HCT116 (cell line): ENCODE data around the gene PTPN7. TPM values are rescaled to one million over a fixed set of nuclear protein-coding genes. Genes with fewer than 3 reads are reported as not detected.

Source experiments
- ATAC-seq: fragments of 200-7000 bp; cut with Tn5 transposase; 2 replicates; pipeline ENCODE4 v1.9.1; 2020; ENCODE audit warnings: mild to moderate bottlenecking, moderate library complexity
- BruUV-seq: library from RNA; stranded (reverse); fragments of 400-500 nt; replicated peaks from 2 replicates; lab custom pipeline; 2021; lab: Mats Ljungman, UMichigan
- CTCF ChIA-PET: fragments of 300-600 bp; sonication (Branson Sonifier 250); formaldehyde crosslinking; loops from one replicate; lab custom pipeline; 2021; ENCODE audit warnings: antibody characterized with exemption; lab: Charles Lee
- POLR2A ChIA-PET: fragments of 300-600, 350-600 bp; sonication (Branson Sonifier 250); formaldehyde crosslinking; loops from one replicate; lab custom pipeline; 2021; ENCODE audit warnings: antibody characterized with exemption; lab: Charles Lee
- RAD21 ChIA-PET, 2 experiments: fragments of 300-600 bp; sonication (Branson Sonifier 250); formaldehyde crosslinking; loops; one replicate each; lab custom pipeline; 2023; ENCODE audit warnings: low total read pairs in 2 of 2; ENCODE audit not compliant: uncharacterized antibody in 2 of 2, unreplicated experiment in 2 of 2, low non-redundant PET in 1 of 2; lab: Charles Lee
- DNase-seq: peaks from one replicate; pipeline ENCODE4 v3.0.0-alpha.2; 2010; ENCODE audit warnings: low read depth, low spot score
- H2AFZ ChIP-seq: fragments of 200-600 bp; shearing (Covaris generic), sonication (generic); 2 replicates; pipeline ENCODE4 v1.6.1; 2017; ENCODE audit warnings: low read depth, mixed run types, mixed read lengths, antibody characterized with exemption, low read length; ENCODE audit not compliant: poor library complexity, severe bottlenecking
- H3K27ac ChIP-seq: 2 replicates; pipeline ENCODE4 v1.5.1; 2012; ENCODE audit warnings: low read depth, low read length
- H3K27me3 ChIP-seq: fragments of 200-600 bp; sonication (generic); 2 replicates; pipeline ENCODE4 v1.6.1; 2016; ENCODE audit warnings: mixed run types, low read length, mixed read lengths; ENCODE audit not compliant: insufficient read depth
- H3K36me3 ChIP-seq, 2 experiments: fragments of 200-500 bp in 1 of 2; fragments of 200-600 bp in 1 of 2; sonication (Bioruptor generic) in 1 of 2; sonication (generic) in 1 of 2; 2 replicates each; pipeline versions ENCODE4 v1.5.1 to v1.6.1; 2014 to 2016; ENCODE audit warnings: low read length in 2 of 2, inconsistent platforms in 1 of 2, mixed read lengths in 1 of 2, mixed run types in 1 of 2; ENCODE audit not compliant: insufficient read depth in 2 of 2, control insufficient read depth in 1 of 2
- H3K4me1 ChIP-seq, 2 experiments: fragments of 200-600 bp in 1 of 2; sonication (generic) in 1 of 2; 2 replicates each; pipeline versions ENCODE4 v1.5.1 to v1.6.1; 2012 to 2017; ENCODE audit warnings: low read length in 2 of 2, inconsistent platforms in 1 of 2, mild to moderate bottlenecking in 1 of 2, mixed read lengths in 1 of 2, mixed run types in 1 of 2, moderate library complexity in 1 of 2; ENCODE audit not compliant: insufficient read depth in 2 of 2, control insufficient read depth in 1 of 2
- H3K4me2 ChIP-seq: fragments of 200-600 bp; sonication (generic); 2 replicates; pipeline ENCODE4 v1.6.1; 2017; ENCODE audit warnings: mixed run types, low read length, mixed read lengths
- H3K4me3 ChIP-seq, 2 experiments: fragments of 200-600 bp in 1 of 2; sonication (generic) in 1 of 2; replicated peaks in 1 of 2; 2 replicates each; pipeline ENCODE4 v1.5.1; 2011 to 2016; ENCODE audit warnings: low read length in 2 of 2, control low read depth in 1 of 2, low read depth in 1 of 2, mild to moderate bottlenecking in 1 of 2, mixed read lengths in 1 of 2, mixed run types in 1 of 2
- H3K79me2 ChIP-seq: fragments of 200-600 bp; sonication (generic); 2 replicates; pipeline ENCODE4 v1.6.1; 2017; ENCODE audit warnings: mild to moderate bottlenecking, mixed run types, low read length, moderate library complexity, mixed read lengths; ENCODE audit not compliant: insufficient read depth
- H3K9ac ChIP-seq: fragments of 200-600 bp; sonication (generic); 2 replicates; pipeline ENCODE4 v1.6.1; 2016; ENCODE audit warnings: low read length, mixed read lengths
- H3K9me2 ChIP-seq: fragments of 200-600 bp; sonication (generic), shearing (Covaris generic); 2 replicates; pipeline ENCODE4 v1.6.1; 2017; ENCODE audit warnings: mixed run types, mild to moderate bottlenecking, moderate library complexity; ENCODE audit not compliant: insufficient read depth
- H3K9me3 ChIP-seq, 2 experiments: fragments of 200-500 bp in 1 of 2; fragments of 200-600 bp in 1 of 2; sonication (Bioruptor generic) in 1 of 2; sonication (generic) in 1 of 2; 2 replicates each; pipeline ENCODE4 v1.6.1; 2014 to 2017; ENCODE audit warnings: low read length in 2 of 2, mixed read lengths in 2 of 2, inconsistent platforms in 1 of 2, low read depth in 1 of 2, mild to moderate bottlenecking in 1 of 2, mixed run types in 1 of 2, moderate library complexity in 1 of 2; ENCODE audit not compliant: control insufficient read depth in 1 of 2, insufficient read depth in 1 of 2
- H4K20me1 ChIP-seq: fragments of 200-600 bp; sonication (generic), shearing (Covaris generic); 2 replicates; pipeline ENCODE4 v1.6.1; 2017; ENCODE audit warnings: mixed run types, mild to moderate bottlenecking, moderate library complexity; ENCODE audit not compliant: insufficient read depth
- ATF3 ChIP-seq: IDR thresholded peaks from 2 replicates; pipeline ENCODE4 v1.6.1; 2012
- CBX3 ChIP-seq: IDR thresholded peaks from 2 replicates; pipeline ENCODE4 v1.6.1; 2012; ENCODE audit warnings: low read depth
- CEBPB ChIP-seq: IDR thresholded peaks from 2 replicates; pipeline ENCODE4 v1.6.1; 2012; ENCODE audit warnings: low read depth
- EZH2 ChIP-seq: fragments of 200-600 bp; sonication (generic); IDR thresholded peaks from 2 replicates; pipeline ENCODE4 v1.6.1; 2017; ENCODE audit warnings: antibody characterized with exemption, mixed run types
- EZH2phosphoT487 ChIP-seq: fragments of 200-600 bp; IDR thresholded peaks from 2 replicates; pipeline ENCODE4 v1.6.1; 2018; ENCODE audit warnings: antibody characterized with exemption, borderline replicate concordance
- FOSL1 ChIP-seq: IDR thresholded peaks from 2 replicates; pipeline ENCODE4 v1.6.1; 2012; ENCODE audit warnings: low read depth
- POLR2A ChIP-seq: IDR thresholded peaks from 2 replicates; pipeline ENCODE4 v1.7.0; 2011; ENCODE audit warnings: borderline replicate concordance; ENCODE audit not compliant: insufficient read depth, insufficient read length; ENCODE audit errors: extremely low read depth
- POLR2AphosphoS5 ChIP-seq: IDR thresholded peaks from 2 replicates; pipeline ENCODE4 v1.6.1; 2011; ENCODE audit warnings: mild to moderate bottlenecking, low read depth, low read length, moderate library complexity
- RAD21 ChIP-seq: IDR thresholded peaks from 2 replicates; pipeline ENCODE4 v1.6.1; 2012; ENCODE audit warnings: low read depth, mild to moderate bottlenecking
- SIN3A ChIP-seq: IDR thresholded peaks from 2 replicates; pipeline ENCODE4 v1.6.1; 2012; ENCODE audit warnings: low read depth
- SP1 ChIP-seq: IDR thresholded peaks from 2 replicates; pipeline ENCODE4 v1.6.1; 2012; ENCODE audit warnings: low read depth
- SRF ChIP-seq: IDR thresholded peaks from 2 replicates; pipeline ENCODE4 v1.6.1; 2012; ENCODE audit warnings: low read depth
- TCF7L2 ChIP-seq: IDR thresholded peaks from 2 replicates; pipeline ENCODE4 v1.7.0; 2011; ENCODE audit warnings: borderline replicate concordance, inconsistent platforms; ENCODE audit not compliant: insufficient read depth, insufficient read length; ENCODE audit errors: extremely low read depth
- ZFX ChIP-seq: fragments of 450-650 bp; IDR thresholded peaks from 2 replicates; pipeline ENCODE4 v1.6.1; 2017
- intact Hi-C: fragments of 100-400 bp; cut with micrococcal nuclease; formaldehyde crosslinking; loops from 2 replicates; pipeline ENCODE4 v1.10.0; 2022
- total RNA-seq: library from RNA; stranded (reverse); gene quantifications from one replicate; pipeline ENCODE4 v1.2.1, GENCODE V29; 2021; ENCODE audit not compliant: unreplicated experiment
- TF ChIP-seq, protein P1 (sequence below): IDR thresholded peaks from 2 replicates; pipeline ENCODE4 v1.6.1; 2011; ENCODE audit warnings: mild to moderate bottlenecking, low read length, moderate library complexity; ENCODE audit not compliant: insufficient replicate concordance; ENCODE audit errors: extremely low read depth
- TF ChIP-seq, protein P2 (sequence below): IDR thresholded peaks from 2 replicates; pipeline ENCODE4 v1.6.1; 2012; ENCODE audit warnings: low read depth
- TF ChIP-seq, protein P3 (sequence below), 3 experiments: fragments of 200-600 bp in 1 of 3; sonication (generic) in 1 of 3; IDR thresholded peaks in 2 of 3; conservative IDR thresholded peaks in 1 of 3; 2 replicates each; pipeline ENCODE4 v1.5.1; 2012 to 2017; ENCODE audit warnings: low read depth in 2 of 3, low read length in 2 of 3, antibody characterized with exemption in 1 of 3, borderline replicate concordance in 1 of 3, control low read depth in 1 of 3, mild to moderate bottlenecking in 1 of 3, mixed read lengths in 1 of 3, mixed run types in 1 of 3, moderate library complexity in 1 of 3; ENCODE audit not compliant: insufficient read depth in 1 of 3

The PTPN7 gene
- total RNA-seq, 1 experiment from 2014 or later: 0.76 TPM

- TF ChIP-seq ATF3: no peak
These were observed 8.0 kb downstream of the PTPN7 start (continued) for GRCh38 chr1:202152399-202152798.

DNA sequence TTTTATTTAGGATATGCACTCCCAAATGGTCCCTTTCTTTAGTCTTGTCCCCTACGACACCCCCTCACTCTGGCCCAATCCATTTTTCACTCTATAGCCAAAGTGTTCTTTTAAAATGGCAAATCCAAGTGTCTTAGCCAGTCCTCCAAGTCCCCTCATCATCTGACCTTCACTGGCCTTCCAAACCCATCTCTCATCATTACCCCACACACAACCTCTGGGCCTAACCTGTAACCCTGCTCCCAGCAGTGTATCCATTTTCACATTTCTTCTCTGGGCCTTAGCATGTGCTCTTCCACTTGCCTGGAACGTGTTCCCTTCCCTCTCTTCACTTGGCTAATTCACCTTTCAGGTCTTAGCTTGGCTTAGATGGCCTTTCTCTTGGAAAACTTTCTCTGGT lies 9.4 kb downstream of the PTPN7 start:
- no peak overlapping the region for H3K4me2 ChIP-seq
- H3K4me1 ChIP-seq: peaks cover 10 to 15% of the 10 kb centered on the region in 2 experiments; a peak in 3 of 4 replicates
- no peaks in the 10 kb centered on the region for H3K36me3 ChIP-seq
- no peak for TF ChIP-seq POLR2A
- TF ChIP-seq ZFX: no peak
- TF ChIP-seq, protein P1, sequence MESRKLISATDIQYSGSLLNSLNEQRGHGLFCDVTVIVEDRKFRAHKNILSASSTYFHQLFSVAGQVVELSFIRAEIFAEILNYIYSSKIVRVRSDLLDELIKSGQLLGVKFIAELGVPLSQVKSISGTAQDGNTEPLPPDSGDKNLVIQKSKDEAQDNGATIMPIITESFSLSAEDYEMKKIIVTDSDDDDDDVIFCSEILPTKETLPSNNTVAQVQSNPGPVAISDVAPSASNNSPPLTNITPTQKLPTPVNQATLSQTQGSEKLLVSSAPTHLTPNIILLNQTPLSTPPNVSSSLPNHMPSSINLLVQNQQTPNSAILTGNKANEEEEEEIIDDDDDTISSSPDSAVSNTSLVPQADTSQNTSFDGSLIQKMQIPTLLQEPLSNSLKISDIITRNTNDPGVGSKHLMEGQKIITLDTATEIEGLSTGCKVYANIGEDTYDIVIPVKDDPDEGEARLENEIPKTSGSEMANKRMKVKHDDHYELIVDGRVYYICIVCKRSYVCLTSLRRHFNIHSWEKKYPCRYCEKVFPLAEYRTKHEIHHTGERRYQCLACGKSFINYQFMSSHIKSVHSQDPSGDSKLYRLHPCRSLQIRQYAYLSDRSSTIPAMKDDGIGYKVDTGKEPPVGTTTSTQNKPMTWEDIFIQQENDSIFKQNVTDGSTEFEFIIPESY: no peak
- TF ChIP-seq SP1: no peak
- no peak for TF ChIP-seq SIN3A
- TF ChIP-seq POLR2AphosphoS5: no peak
- TF ChIP-seq, protein P2, sequence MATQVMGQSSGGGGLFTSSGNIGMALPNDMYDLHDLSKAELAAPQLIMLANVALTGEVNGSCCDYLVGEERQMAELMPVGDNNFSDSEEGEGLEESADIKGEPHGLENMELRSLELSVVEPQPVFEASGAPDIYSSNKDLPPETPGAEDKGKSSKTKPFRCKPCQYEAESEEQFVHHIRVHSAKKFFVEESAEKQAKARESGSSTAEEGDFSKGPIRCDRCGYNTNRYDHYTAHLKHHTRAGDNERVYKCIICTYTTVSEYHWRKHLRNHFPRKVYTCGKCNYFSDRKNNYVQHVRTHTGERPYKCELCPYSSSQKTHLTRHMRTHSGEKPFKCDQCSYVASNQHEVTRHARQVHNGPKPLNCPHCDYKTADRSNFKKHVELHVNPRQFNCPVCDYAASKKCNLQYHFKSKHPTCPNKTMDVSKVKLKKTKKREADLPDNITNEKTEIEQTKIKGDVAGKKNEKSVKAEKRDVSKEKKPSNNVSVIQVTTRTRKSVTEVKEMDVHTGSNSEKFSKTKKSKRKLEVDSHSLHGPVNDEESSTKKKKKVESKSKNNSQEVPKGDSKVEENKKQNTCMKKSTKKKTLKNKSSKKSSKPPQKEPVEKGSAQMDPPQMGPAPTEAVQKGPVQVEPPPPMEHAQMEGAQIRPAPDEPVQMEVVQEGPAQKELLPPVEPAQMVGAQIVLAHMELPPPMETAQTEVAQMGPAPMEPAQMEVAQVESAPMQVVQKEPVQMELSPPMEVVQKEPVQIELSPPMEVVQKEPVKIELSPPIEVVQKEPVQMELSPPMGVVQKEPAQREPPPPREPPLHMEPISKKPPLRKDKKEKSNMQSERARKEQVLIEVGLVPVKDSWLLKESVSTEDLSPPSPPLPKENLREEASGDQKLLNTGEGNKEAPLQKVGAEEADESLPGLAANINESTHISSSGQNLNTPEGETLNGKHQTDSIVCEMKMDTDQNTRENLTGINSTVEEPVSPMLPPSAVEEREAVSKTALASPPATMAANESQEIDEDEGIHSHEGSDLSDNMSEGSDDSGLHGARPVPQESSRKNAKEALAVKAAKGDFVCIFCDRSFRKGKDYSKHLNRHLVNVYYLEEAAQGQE: no peak
- TF ChIP-seq SRF: no peak
- no peak for TF ChIP-seq FOSL1
- no peak for TF ChIP-seq EZH2phosphoT487
- no peak for TF ChIP-seq CBX3
- TF ChIP-seq, protein P3, sequence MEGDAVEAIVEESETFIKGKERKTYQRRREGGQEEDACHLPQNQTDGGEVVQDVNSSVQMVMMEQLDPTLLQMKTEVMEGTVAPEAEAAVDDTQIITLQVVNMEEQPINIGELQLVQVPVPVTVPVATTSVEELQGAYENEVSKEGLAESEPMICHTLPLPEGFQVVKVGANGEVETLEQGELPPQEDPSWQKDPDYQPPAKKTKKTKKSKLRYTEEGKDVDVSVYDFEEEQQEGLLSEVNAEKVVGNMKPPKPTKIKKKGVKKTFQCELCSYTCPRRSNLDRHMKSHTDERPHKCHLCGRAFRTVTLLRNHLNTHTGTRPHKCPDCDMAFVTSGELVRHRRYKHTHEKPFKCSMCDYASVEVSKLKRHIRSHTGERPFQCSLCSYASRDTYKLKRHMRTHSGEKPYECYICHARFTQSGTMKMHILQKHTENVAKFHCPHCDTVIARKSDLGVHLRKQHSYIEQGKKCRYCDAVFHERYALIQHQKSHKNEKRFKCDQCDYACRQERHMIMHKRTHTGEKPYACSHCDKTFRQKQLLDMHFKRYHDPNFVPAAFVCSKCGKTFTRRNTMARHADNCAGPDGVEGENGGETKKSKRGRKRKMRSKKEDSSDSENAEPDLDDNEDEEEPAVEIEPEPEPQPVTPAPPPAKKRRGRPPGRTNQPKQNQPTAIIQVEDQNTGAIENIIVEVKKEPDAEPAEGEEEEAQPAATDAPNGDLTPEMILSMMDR (IDR thresholded peaks at IDR 0.05 in 2 of 3, conservative IDR thresholded peaks at IDR 0.05 in 1 of 3; ENCODE audit: borderline replicate concordance in 1 of 3, insufficient read depth in 1 of 3, low read depth in 2 of 3, low read length in 2 of 3): no peak
- TF ChIP-seq RAD21: no peak
- TF ChIP-seq TCF7L2: no peak
- TF ChIP-seq EZH2: no peak
- TF ChIP-seq CEBPB: no peak
- no peak for DNase-seq
- H3K9me3 ChIP-seq: no peaks in the 10 kb centered on the region
- RAD21 ChIA-PET: no interaction called here
- no peak overlapping the region for H3K9ac ChIP-seq
- BruUV-seq: no TSS peak
- no peak overlapping the region for H3K4me3 ChIP-seq
- intact Hi-C loops: no loop called here
- CTCF ChIA-PET: no interaction called here
- H2AFZ ChIP-seq: no peak overlapping the region
- H4K20me1 ChIP-seq: no peaks in the 10 kb centered on the region
- POLR2A ChIA-PET: no interaction called here
- ATAC-seq: no peak
- H3K27ac ChIP-seq: no peak overlapping the region
- H3K79me2 ChIP-seq: no peaks in the 10 kb centered on the region
- no peaks in the 10 kb centered on the region for H3K9me2 ChIP-seq
- no peaks in the 10 kb centered on the region for H3K27me3 ChIP-seq
